A673 (cell line): ENCODE data around the gene BUD23.
"Not testable (repeated sequence)": the region's sequence is repeated elsewhere in the genome, so short reads cannot be mapped to it uniquely, and the experiment has no call there.

Experiments used
- EZH2 ChIP-seq: fragments of 200-600 bp; sonication (generic); IDR thresholded peaks from 2 replicates; pipeline ENCODE4 v1.6.1; 2017; ENCODE audit warnings: borderline replicate concordance, low read depth, mild to moderate bottlenecking, mixed read lengths, antibody characterized with exemption, low read length; ENCODE audit not compliant: poor library complexity, severe bottlenecking
- TF ChIP-seq, protein P1 (sequence below): fragments of 300-800, 200-600 bp; sonication (generic); conservative IDR thresholded peaks from 2 replicates; pipeline ENCODE4 v1.5.1; 2017; ENCODE audit warnings: low read depth, mild to moderate bottlenecking, antibody characterized with exemption, low read length, moderate library complexity, mixed read lengths

DNA sequence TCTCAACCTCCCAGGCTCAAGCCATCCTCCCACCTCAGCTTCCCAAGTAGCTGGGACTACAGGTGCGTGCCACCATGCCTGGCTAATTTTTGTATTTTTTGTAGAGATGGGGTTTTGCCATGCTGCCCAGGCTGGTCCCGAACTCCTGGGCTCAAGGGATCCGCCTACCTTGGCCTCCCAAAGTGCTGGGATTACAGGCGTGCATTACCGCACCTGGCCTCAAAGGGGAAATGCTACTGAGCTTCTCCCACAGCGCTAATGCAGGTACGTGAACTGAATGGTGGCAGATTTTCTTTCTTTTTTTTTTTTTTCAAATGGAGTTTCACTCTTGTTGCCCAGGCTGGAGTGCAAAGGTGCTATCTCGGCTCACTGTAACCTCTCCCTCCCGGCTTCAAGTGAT lies 7.3 kb upstream of the BUD23 start:
- TF ChIP-seq, protein P1, sequence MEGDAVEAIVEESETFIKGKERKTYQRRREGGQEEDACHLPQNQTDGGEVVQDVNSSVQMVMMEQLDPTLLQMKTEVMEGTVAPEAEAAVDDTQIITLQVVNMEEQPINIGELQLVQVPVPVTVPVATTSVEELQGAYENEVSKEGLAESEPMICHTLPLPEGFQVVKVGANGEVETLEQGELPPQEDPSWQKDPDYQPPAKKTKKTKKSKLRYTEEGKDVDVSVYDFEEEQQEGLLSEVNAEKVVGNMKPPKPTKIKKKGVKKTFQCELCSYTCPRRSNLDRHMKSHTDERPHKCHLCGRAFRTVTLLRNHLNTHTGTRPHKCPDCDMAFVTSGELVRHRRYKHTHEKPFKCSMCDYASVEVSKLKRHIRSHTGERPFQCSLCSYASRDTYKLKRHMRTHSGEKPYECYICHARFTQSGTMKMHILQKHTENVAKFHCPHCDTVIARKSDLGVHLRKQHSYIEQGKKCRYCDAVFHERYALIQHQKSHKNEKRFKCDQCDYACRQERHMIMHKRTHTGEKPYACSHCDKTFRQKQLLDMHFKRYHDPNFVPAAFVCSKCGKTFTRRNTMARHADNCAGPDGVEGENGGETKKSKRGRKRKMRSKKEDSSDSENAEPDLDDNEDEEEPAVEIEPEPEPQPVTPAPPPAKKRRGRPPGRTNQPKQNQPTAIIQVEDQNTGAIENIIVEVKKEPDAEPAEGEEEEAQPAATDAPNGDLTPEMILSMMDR: not testable (repeated sequence)
- not testable (repeated sequence) for TF ChIP-seq EZH2
